PC-3 (cell line): ENCODE data around the gene CAMK2A. TPM values are rescaled to one million over a fixed set of nuclear protein-coding genes. Genes with fewer than 3 reads are reported as not detected.

Experiments
- ATAC-seq: fragments of 200-7000 bp; cut with Tn5 transposase; 2 replicates; pipeline ENCODE4 v1.9.1; 2020; ENCODE audit warnings: mild to moderate bottlenecking, moderate library complexity
- BruUV-seq: library from RNA; stranded (reverse); fragments of 400-500 nt; replicated peaks from 2 replicates; lab custom pipeline; 2021; lab: Mats Ljungman, UMichigan
- CTCF ChIA-PET: fragments of 300-600 bp; sonication (Branson Sonifier 250); formaldehyde crosslinking; loops from one replicate; lab custom pipeline; 2022; ENCODE audit warnings: antibody characterized with exemption; lab: Charles Lee
- POLR2A ChIA-PET: fragments of 300-600 bp; sonication (Branson Sonifier 250); formaldehyde crosslinking; loops from one replicate; lab custom pipeline; 2022; ENCODE audit warnings: antibody characterized with exemption; ENCODE audit not compliant: unreplicated experiment; lab: Charles Lee
- DNase-seq: peaks from one replicate; pipeline ENCODE4 v3.0.0-alpha.2; 2015
- H2AFZ ChIP-seq: fragments of 300-600 bp; sonication (generic); 2 replicates; pipeline ENCODE4 v1.6.0; 2016; ENCODE audit warnings: antibody characterized with exemption, low read length
- H3F3A ChIP-seq: fragments of 300-600 bp; sonication (generic); one replicate; pipeline ENCODE4 v1.6.0; 2017; ENCODE audit warnings: antibody characterized with exemption, low read length, control low read depth, mild to moderate bottlenecking; ENCODE audit not compliant: unreplicated experiment
- H3K27ac ChIP-seq: fragments of 300-600 bp; sonication (generic); 2 replicates; pipeline ENCODE4 v1.5.1; 2016; ENCODE audit warnings: mild to moderate bottlenecking, low read length
- H3K27me3 ChIP-seq: fragments of 300-600 bp; sonication (generic); 2 replicates; pipeline ENCODE4 v1.6.1; 2016; ENCODE audit warnings: low read length, mixed read lengths
- H3K36me3 ChIP-seq: fragments of 300-600 bp; sonication (generic); 2 replicates; pipeline ENCODE4 v1.6.1; 2016; ENCODE audit warnings: low read depth, mixed run types, low read length, mixed read lengths
- H3K4me1 ChIP-seq: fragments of 300-600 bp; sonication (generic); 2 replicates; pipeline ENCODE4 v1.5.1; 2016; ENCODE audit warnings: low read length; ENCODE audit not compliant: insufficient read depth
- H3K4me2 ChIP-seq: fragments of 300-600 bp; sonication (generic); 2 replicates; pipeline ENCODE4 v1.6.0; 2016; ENCODE audit warnings: low read length
- H3K4me3 ChIP-seq: fragments of 300-600 bp; sonication (generic); 2 replicates; pipeline ENCODE4 v1.5.1; 2016; ENCODE audit warnings: mild to moderate bottlenecking, low read length, mixed read lengths
- H3K79me2 ChIP-seq: fragments of 300-600 bp; sonication (generic); 2 replicates; pipeline ENCODE4 v1.6.1; 2017; ENCODE audit warnings: low read length, mixed read lengths
- H3K9ac ChIP-seq: fragments of 300-600 bp; sonication (generic); 2 replicates; pipeline ENCODE4 v1.6.0; 2016; ENCODE audit warnings: mild to moderate bottlenecking, low read length
- H3K9me2 ChIP-seq: fragments of 300-600 bp; sonication (generic); replicated peaks from 2 replicates; pipeline ENCODE4 v1.6.1; 2016; ENCODE audit warnings: mixed run types, low read length, mixed read lengths
- H3K9me3 ChIP-seq: fragments of 300-600 bp; sonication (generic); 2 replicates; pipeline ENCODE4 v1.6.1; 2016; ENCODE audit warnings: low read length, mixed read lengths
- H4K20me1 ChIP-seq: fragments of 300-600 bp; sonication (generic); 2 replicates; pipeline ENCODE4 v1.6.1; 2016; ENCODE audit warnings: low read length, mixed read lengths
- EZH2 ChIP-seq: fragments of 300-600 bp; sonication (generic); IDR thresholded peaks from one replicate; pipeline ENCODE4 v1.6.1; 2017; ENCODE audit warnings: antibody characterized with exemption, mild to moderate bottlenecking, low read length; ENCODE audit not compliant: unreplicated experiment
- EZH2phosphoT487 ChIP-seq: fragments of 300-600 bp; sonication (generic); IDR thresholded peaks from 2 replicates; pipeline ENCODE4 v1.6.1; 2018; ENCODE audit warnings: mild to moderate bottlenecking, antibody characterized with exemption, low read length, borderline replicate concordance
- intact Hi-C: fragments of 100-400 bp; cut with micrococcal nuclease; formaldehyde crosslinking; loops from 2 replicates; pipeline ENCODE4 v1.9.0; 2023
- total RNA-seq: library from RNA; depleted of rRNA; stranded (reverse); fragments of >200 nt; gene quantifications from 2 replicates; pipeline ENCODE4 v1.2.3, GENCODE V29; 2014
- TF ChIP-seq, protein P1 (sequence below): fragments of 300-600 bp; sonication (generic); conservative IDR thresholded peaks from 2 replicates; pipeline ENCODE4 v1.5.1; 2017; ENCODE audit warnings: antibody characterized with exemption, low read depth, mild to moderate bottlenecking, low read length

Gene CAMK2A
- total RNA-seq, 1 experiment from 2014 or later, result 0.15 TPM

DNA sequence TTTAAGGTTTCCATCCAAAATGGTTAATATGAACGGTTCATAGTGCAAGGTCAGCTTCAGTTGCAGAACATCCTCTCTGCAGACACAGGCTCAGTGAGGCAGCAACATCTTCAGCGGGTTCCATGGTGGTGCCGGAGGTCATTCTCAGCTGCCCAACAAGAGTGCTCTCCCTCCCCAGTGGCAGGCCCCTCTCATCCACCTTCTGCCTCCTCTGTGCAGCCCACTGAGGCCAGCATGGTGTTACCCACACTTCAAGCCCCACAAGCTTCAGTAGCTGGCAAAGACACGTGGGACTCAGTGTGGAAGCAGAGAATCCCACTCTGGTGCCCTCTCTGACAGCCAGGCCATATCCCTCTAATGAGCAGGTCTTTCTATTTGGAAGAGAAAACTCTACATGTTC is 17.2 kb upstream of the CAMK2A start:
- intact Hi-C loops, result no loop called here
- Histone ChIP-seq H3K4me1 (0 out of 2 replicates have a peak, but pooled peaks cover 12% of the 10 kb centered on the region), H3K27me3 (no peaks in the 10 kb centered on the region), H3K36me3 (no peaks in the 10 kb centered on the region), H4K20me1 (no peaks in the 10 kb centered on the region), H3K4me3 (no peak overlapping the region), H3K4me2 (no peak overlapping the region), H3K9ac (no peak overlapping the region), H3K27ac (no peak overlapping the region), H3K9me2 (no peaks in the 10 kb centered on the region), H3K79me2 (no peaks in the 10 kb centered on the region), H3F3A (no peaks in the 10 kb centered on the region), H2AFZ (no peak overlapping the region), H3K9me3 (no peaks in the 10 kb centered on the region)
- no TSS peak for BruUV-seq
- ChIA-PET POLR2A (no interaction called here), CTCF (interaction anchor here (0.6 kb wide), 1 partner anchor 18 kb away, joined by 3 read pairs; no protein-coding TSS in a partner anchor)
- DNase-seq (no peak), ATAC-seq (no peak)
- TF ChIP-seq EZH2 (no peak), EZH2phosphoT487 (no peak)
- TF ChIP-seq, protein P1, sequence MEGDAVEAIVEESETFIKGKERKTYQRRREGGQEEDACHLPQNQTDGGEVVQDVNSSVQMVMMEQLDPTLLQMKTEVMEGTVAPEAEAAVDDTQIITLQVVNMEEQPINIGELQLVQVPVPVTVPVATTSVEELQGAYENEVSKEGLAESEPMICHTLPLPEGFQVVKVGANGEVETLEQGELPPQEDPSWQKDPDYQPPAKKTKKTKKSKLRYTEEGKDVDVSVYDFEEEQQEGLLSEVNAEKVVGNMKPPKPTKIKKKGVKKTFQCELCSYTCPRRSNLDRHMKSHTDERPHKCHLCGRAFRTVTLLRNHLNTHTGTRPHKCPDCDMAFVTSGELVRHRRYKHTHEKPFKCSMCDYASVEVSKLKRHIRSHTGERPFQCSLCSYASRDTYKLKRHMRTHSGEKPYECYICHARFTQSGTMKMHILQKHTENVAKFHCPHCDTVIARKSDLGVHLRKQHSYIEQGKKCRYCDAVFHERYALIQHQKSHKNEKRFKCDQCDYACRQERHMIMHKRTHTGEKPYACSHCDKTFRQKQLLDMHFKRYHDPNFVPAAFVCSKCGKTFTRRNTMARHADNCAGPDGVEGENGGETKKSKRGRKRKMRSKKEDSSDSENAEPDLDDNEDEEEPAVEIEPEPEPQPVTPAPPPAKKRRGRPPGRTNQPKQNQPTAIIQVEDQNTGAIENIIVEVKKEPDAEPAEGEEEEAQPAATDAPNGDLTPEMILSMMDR, result no peak

DNA sequence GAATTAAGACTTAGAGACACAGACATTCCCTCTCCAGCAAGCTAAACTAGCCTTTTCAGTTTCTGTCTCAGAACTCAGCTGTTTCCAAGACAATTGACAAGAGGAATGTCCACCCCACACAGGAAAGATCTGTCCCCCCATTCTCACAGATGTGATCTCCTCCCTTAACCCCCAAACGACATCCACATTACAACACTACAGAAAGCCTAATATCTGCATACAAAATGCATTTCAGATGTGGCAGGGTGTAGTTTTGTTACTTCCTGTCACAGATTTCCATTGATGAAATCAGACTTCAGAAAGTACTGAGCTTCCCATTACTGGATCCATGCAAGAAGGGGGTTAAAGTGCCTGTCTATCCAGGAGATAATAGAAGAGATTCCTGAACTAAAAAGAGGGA is 16.0 kb upstream of the CAMK2A start:
- H3K4me2 ChIP-seq, result no peak overlapping the region
- H3K9ac ChIP-seq, result no peak overlapping the region
- no TSS peak for BruUV-seq
- no peaks in the 10 kb centered on the region for H3K9me2 ChIP-seq
- H3K27ac ChIP-seq, result no peak overlapping the region
- H2AFZ ChIP-seq, result no peak overlapping the region
- intact Hi-C loops, result no loop called here
- no peak overlapping the region for H3K4me3 ChIP-seq
- no peak for DNase-seq
- CTCF ChIA-PET, result no interaction called here
- H3K9me3 ChIP-seq, result no peaks in the 10 kb centered on the region
- H3K36me3 ChIP-seq, result no peaks in the 10 kb centered on the region
- H3K27me3 ChIP-seq, result no peaks in the 10 kb centered on the region
- H3K4me1 ChIP-seq, result 0 out of 2 replicates have a peak, but pooled peaks cover 12% of the 10 kb centered on the region
- H3K79me2 ChIP-seq, result no peaks in the 10 kb centered on the region
- H4K20me1 ChIP-seq, result no peaks in the 10 kb centered on the region
- no peaks in the 10 kb centered on the region for H3F3A ChIP-seq
- TF ChIP-seq EZH2phosphoT487, result no peak
- TF ChIP-seq EZH2, result no peak
- TF ChIP-seq, protein P1, result no peak
- POLR2A ChIA-PET, result no interaction called here
- no peak for ATAC-seq

GRCh38 chr5:150305095-150305494 is 15.5 kb upstream of the CAMK2A start:
- no peak for ATAC-seq
- no TSS peak for BruUV-seq
- Histone ChIP-seq H3K9ac (no peak overlapping the region), H3K79me2 (no peaks in the 10 kb centered on the region), H3K27me3 (no peaks in the 10 kb centered on the region), H3F3A (no peaks in the 10 kb centered on the region), H3K9me2 (no peaks in the 10 kb centered on the region), H4K20me1 (no peaks in the 10 kb centered on the region), H3K4me2 (no peak overlapping the region), H2AFZ (no peak overlapping the region), H3K36me3 (no peaks in the 10 kb centered on the region), H3K4me3 (no peak overlapping the region), H3K27ac (no peak overlapping the region), H3K9me3 (no peaks in the 10 kb centered on the region), H3K4me1 (0 out of 2 replicates have a peak, but pooled peaks cover 12% of the 10 kb centered on the region)
- intact Hi-C loops, result no loop called here
- POLR2A ChIA-PET, result no interaction called here
- no peak for DNase-seq
- no peak for TF ChIP-seq EZH2
- TF ChIP-seq EZH2phosphoT487, result no peak
- TF ChIP-seq, protein P1, result no peak
- CTCF ChIA-PET, result no interaction called here
